HepG2 (cell line): ENCODE results near the gene ZNF582. TPM values are rescaled to one million over a fixed set of nuclear protein-coding genes. Genes with fewer than 3 reads are reported as not detected.

ENCODE experiments used
- JDP2 ChIP-seq: sonication (generic); formaldehyde crosslinking; IDR thresholded peaks from 2 replicates; pipeline ENCODE4 v1.8.1; 2022; ENCODE audit warnings: missing genetic modification reagents, borderline replicate concordance
- KDM2A ChIP-seq: sonication (generic); formaldehyde crosslinking; IDR thresholded peaks from 2 replicates; pipeline ENCODE4 v1.4.0; 2020; ENCODE audit warnings: low read depth, missing genetic modification reagents, borderline replicate concordance
- KDM6A ChIP-seq: IDR thresholded peaks from 2 replicates; pipeline ENCODE4 v1.6.1; 2016; ENCODE audit warnings: low read depth
- MXD4 ChIP-seq: IDR thresholded peaks from 2 replicates; pipeline ENCODE4 v1.6.1; 2016; ENCODE audit warnings: mild to moderate bottlenecking, missing biosample characterization, missing genetic modification reagents
- NONO ChIP-seq, 2 experiments: fragments of 450-650 bp in 1 of 2; sonication (generic) in 1 of 2; formaldehyde crosslinking in 1 of 2; IDR thresholded peaks in 1 of 2; conservative IDR thresholded peaks in 1 of 2; 2 replicates each; pipeline versions ENCODE4 v1.6.1 to v1.8.0; 2017 to 2022; ENCODE audit warnings: mild to moderate bottlenecking in 1 of 2, missing genetic modification reagents in 1 of 2, moderate library complexity in 1 of 2
- SMAD3 ChIP-seq: sonication (generic); formaldehyde crosslinking; IDR thresholded peaks from 2 replicates; pipeline ENCODE4 v1.4.0; 2020; ENCODE audit warnings: missing genetic modification reagents
- SOX13 ChIP-seq, 3 experiments: fragments of 450-650 bp in 1 of 3; sonication (generic) in 1 of 3; formaldehyde crosslinking in 1 of 3; IDR thresholded peaks in 2 of 3; conservative IDR thresholded peaks in 1 of 3; 2 replicates each; pipeline versions ENCODE4 v1.5.0 to v1.6.1; 2016 to 2020; ENCODE audit warnings: antibody characterized with exemption in 1 of 3, mild to moderate bottlenecking in 1 of 3, missing compliant biosample characterization in 1 of 3, missing genetic modification reagents in 1 of 3, moderate library complexity in 1 of 3
- TAF15 ChIP-seq: fragments of 200-400 bp; formaldehyde crosslinking; IDR thresholded peaks from one replicate; pipeline ENCODE4 v1.6.1; 2018; ENCODE audit warnings: mild to moderate bottlenecking, low read depth, low read length; ENCODE audit not compliant: poor library complexity, severe bottlenecking
- ZNF10 ChIP-seq: sonication (generic); formaldehyde crosslinking; IDR thresholded peaks from 2 replicates; pipeline ENCODE4 v1.4.0; 2020; ENCODE audit warnings: mild to moderate bottlenecking, low read depth, missing genetic modification reagents, borderline replicate concordance
- ZNF570 ChIP-seq: sonication (generic); formaldehyde crosslinking; IDR thresholded peaks from 2 replicates; pipeline ENCODE4 v1.4.0; 2020; ENCODE audit warnings: mild to moderate bottlenecking, missing genetic modification reagents, borderline replicate concordance
- ZNF878 ChIP-seq: sonication (generic); formaldehyde crosslinking; IDR thresholded peaks from 2 replicates; pipeline ENCODE4 v1.8.1; 2023; ENCODE audit warnings: mild to moderate bottlenecking, missing genetic modification reagents, moderate library complexity
- polyA plus RNA-seq, 8 experiments: library from polyadenylated mRNA; depleted of rRNA in 3 of 8; stranded (reverse) in 7 of 8; unstranded in 1 of 8; fragments of >200 nt; fragmentation: Illumina TruSeq in 4 of 8; extraction: Trizol in 4 of 8; gene quantifications; 2 replicates each; pipeline versions ENCODE4 v1.2.1 to v1.2.3, GENCODE V29; 2011 to 2016; ENCODE audit warnings: low read depth in 4 of 8, missing spikeins in 1 of 8, mixed read lengths in 1 of 8; ENCODE audit not compliant: insufficient read depth in 1 of 8
- total RNA-seq, 5 experiments: library from RNA; depleted of rRNA; stranded (reverse); fragments of >200 nt; fragmentation: Illumina TruSeq; extraction: Trizol; gene quantifications; 2 replicates each; pipeline ENCODE4 v1.2.3, GENCODE V29; 2016; ENCODE audit warnings: low read depth in 1 of 5
- TF ChIP-seq, protein P1 (sequence below): sonication (generic); formaldehyde crosslinking; IDR thresholded peaks from 2 replicates; pipeline ENCODE4 v1.8.0; 2022; ENCODE audit warnings: missing genetic modification reagents, low read depth, mild to moderate bottlenecking, borderline replicate concordance
- TF ChIP-seq, protein P2 (sequence below): sonication (generic); formaldehyde crosslinking; conservative IDR thresholded peaks from 2 replicates; pipeline ENCODE4 v1.8.0; 2022; ENCODE audit warnings: mild to moderate bottlenecking, moderate library complexity, missing genetic modification reagents
- TF ChIP-seq, protein P3 (sequence below): sonication (generic); formaldehyde crosslinking; IDR thresholded peaks from 2 replicates; pipeline ENCODE4 v1.5.1; 2020; ENCODE audit warnings: missing genetic modification reagents, mild to moderate bottlenecking, borderline replicate concordance
- TF ChIP-seq, protein P4 (sequence below): sonication (generic); IDR thresholded peaks from 2 replicates; pipeline ENCODE4 v1.6.1; 2016; ENCODE audit warnings: low read depth, borderline replicate concordance

The ZNF582 gene
- total and polyA plus RNA-seq, 2 of the 13 experiments (the other 11 are each of a cell fraction or from before 2014, with no cell fraction given): 0.83 to 1.6 TPM

DNA sequence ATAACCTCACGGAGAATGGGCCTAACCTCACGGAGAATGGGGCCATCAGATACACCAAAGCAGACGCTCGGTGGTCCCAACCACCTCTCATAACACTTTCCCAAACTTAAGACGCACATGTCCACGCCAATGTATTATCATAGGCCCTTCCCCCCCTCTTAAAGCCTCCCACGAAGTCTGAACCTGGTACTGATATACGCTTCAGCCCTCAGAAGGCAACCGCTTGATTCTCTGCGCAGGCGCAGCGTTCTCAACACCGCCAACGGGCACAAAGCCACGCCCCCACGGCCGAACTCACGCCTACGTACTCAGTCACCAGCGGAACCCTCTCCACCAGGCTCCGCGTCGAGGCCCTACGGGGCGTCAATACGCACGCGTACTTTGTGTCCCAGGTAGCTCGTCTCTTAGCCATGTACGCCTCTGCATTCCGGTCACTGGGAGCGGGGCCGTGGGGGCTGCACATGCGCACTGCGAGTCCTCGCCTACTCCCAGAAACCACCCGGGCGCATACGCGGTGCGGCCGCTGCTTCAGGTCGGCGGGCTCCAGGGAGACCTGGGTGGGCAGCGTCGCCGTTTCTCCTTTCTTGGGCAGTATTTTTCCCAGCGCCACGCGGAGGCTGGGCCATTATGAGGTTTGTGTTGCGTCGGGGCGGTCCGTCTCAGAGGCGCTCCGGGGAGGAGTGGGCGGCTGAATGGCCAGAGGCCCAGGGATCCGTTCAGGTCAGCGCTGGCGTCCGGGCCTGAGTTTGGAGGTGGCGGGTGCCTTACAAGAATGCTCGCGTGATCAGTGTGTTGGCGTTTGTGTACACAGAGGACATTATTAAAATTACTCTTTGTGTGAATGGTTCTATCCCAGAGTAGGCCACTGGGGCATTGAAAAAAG is 25.3 kb downstream of the ZNF582 start (continued):
- TF ChIP-seq KDM2A (CRISPR knock-in tag) (peak; percentile 67; the same call in 1 of the 2 replicates), ZNF570 (CRISPR knock-in tag) (no peak), MXD4 (0 out of 2 replicates have a peak, but pooled peaks have one; percentile 35), TAF15 (no peak), SOX13 (IDR thresholded peaks at IDR 0.05) (no peak), SOX13 (CRISPR knock-in tag; conservative IDR thresholded peaks at IDR 0.05 in 1 of 2, IDR thresholded peaks at IDR 0.05 in 1 of 2) (no peak; a peak in 1 of 4 replicates), ZNF878 (CRISPR knock-in tag) (peak; percentile 47; the same call in 1 of the 2 replicates), KDM6A (CRISPR knock-in tag) (no peak), NONO (IDR thresholded peaks at IDR 0.05) (no peak), NONO (CRISPR knock-in tag; conservative IDR thresholded peaks at IDR 0.05) (peak; percentile 66), JDP2 (CRISPR knock-in tag) (no peak), SMAD3 (CRISPR knock-in tag) (no peak), ZNF10 (CRISPR knock-in tag) (no peak)
- TF ChIP-seq, protein P1, sequence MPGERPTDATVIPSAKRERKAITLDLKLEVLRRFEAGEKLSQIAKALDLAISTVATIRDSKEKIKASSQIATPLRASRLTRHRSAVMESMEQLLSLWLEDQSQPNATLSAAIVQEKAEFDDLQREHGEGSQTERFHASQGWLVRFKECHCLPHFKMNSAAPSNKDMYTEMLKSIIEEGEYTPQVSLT: no peak
- TF ChIP-seq, protein P2, sequence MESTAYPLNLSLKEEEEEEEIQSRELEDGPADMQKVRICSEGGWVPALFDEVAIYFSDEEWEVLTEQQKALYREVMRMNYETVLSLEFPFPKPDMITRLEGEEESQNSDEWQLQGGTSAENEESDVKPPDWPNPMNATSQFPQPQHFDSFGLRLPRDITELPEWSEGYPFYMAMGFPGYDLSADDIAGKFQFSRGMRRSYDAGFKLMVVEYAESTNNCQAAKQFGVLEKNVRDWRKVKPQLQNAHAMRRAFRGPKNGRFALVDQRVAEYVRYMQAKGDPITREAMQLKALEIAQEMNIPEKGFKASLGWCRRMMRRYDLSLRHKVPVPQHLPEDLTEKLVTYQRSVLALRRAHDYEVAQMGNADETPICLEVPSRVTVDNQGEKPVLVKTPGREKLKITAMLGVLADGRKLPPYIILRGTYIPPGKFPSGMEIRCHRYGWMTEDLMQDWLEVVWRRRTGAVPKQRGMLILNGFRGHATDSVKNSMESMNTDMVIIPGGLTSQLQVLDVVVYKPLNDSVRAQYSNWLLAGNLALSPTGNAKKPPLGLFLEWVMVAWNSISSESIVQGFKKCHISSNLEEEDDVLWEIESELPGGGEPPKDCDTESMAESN (CRISPR knock-in tag): 0 out of 2 replicates have a peak, but pooled peaks have one; percentile 11
- TF ChIP-seq, protein P3, sequence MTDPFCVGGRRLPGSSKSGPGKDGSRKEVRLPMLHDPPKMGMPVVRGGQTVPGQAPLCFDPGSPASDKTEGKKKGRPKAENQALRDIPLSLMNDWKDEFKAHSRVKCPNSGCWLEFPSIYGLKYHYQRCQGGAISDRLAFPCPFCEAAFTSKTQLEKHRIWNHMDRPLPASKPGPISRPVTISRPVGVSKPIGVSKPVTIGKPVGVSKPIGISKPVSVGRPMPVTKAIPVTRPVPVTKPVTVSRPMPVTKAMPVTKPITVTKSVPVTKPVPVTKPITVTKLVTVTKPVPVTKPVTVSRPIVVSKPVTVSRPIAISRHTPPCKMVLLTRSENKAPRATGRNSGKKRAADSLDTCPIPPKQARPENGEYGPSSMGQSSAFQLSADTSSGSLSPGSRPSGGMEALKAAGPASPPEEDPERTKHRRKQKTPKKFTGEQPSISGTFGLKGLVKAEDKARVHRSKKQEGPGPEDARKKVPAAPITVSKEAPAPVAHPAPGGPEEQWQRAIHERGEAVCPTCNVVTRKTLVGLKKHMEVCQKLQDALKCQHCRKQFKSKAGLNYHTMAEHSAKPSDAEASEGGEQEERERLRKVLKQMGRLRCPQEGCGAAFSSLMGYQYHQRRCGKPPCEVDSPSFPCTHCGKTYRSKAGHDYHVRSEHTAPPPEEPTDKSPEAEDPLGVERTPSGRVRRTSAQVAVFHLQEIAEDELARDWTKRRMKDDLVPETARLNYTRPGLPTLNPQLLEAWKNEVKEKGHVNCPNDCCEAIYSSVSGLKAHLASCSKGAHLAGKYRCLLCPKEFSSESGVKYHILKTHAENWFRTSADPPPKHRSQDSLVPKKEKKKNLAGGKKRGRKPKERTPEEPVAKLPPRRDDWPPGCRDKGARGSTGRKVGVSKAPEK (CRISPR knock-in tag): no peak
- TF ChIP-seq, protein P4, sequence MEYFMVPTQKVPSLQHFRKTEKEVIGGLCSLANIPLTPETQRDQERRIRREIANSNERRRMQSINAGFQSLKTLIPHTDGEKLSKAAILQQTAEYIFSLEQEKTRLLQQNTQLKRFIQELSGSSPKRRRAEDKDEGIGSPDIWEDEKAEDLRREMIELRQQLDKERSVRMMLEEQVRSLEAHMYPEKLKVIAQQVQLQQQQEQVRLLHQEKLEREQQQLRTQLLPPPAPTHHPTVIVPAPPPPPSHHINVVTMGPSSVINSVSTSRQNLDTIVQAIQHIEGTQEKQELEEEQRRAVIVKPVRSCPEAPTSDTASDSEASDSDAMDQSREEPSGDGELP: no peak
